Gastrocnemius medialis (tissue), 4 donors: Measurements from ENCODE around the gene FBLIM1. TPM values are rescaled to one million over a fixed set of nuclear protein-coding genes. Genes with fewer than 3 reads are reported as not detected.

Experiments used
- ATAC-seq, 2 donors: fragments of 150-250 bp; one replicate each; pipeline ENCODE4 v1.9.1; 2016
- DNase-seq, 2 donors: peaks; one replicate each; pipeline ENCODE4 v3.0.0-alpha.2; 2019
- H3K27ac ChIP-seq, 4 donors: fragments of 200-600 bp; sonication (generic); 1 replicate in 1 of 4; 2 replicates in 3 of 4; pipeline ENCODE4 v1.5.1; 2016 to 2018; ENCODE audit warnings: mild to moderate bottlenecking in 2 of 4, moderate library complexity in 1 of 4
- H3K27me3 ChIP-seq, 3 donors: fragments of 200-600 bp; sonication (generic) in 2 of 3; 1 replicate in 1 of 3; 2 replicates in 2 of 3; pipeline versions ENCODE4 v1.5.1 to v1.6.0; 2016 to 2019; ENCODE audit warnings: mild to moderate bottlenecking in 1 of 3, moderate library complexity in 1 of 3
- H3K36me3 ChIP-seq, 2 donors: fragments of 200-600 bp; sonication (generic) in 1 of 2; one replicate each; pipeline ENCODE4 v1.5.1; 2017 to 2018
- H3K4me1 ChIP-seq, 2 donors: fragments of 200-600 bp; sonication (generic) in 1 of 2; one replicate each; pipeline ENCODE4 v1.5.1; 2016 to 2017; ENCODE audit warnings: mild to moderate bottlenecking in 2 of 2
- H3K4me3 ChIP-seq, 4 donors: fragments of 200-600 bp; sonication (generic) in 3 of 4; 1 replicate in 1 of 4; 2 replicates in 3 of 4; pipeline ENCODE4 v1.5.1; 2016 to 2019; ENCODE audit warnings: mild to moderate bottlenecking in 2 of 4
- H3K9me3 ChIP-seq, 3 donors: fragments of 200-600 bp; sonication (generic) in 2 of 3; 1 replicate in 1 of 3; 2 replicates in 2 of 3; pipeline ENCODE4 v1.5.1; 2016 to 2019
- POLR2A ChIP-seq, 2 donors: fragments of 450-650 bp; IDR thresholded peaks; one replicate each; pipeline ENCODE4 v1.6.1; 2017; ENCODE audit warnings: antibody characterized with exemption in 2 of 2, mild to moderate bottlenecking in 2 of 2, moderate library complexity in 2 of 2
- in situ Hi-C, 4 donors: fragments of 200-750 bp; cut with MboI; loops; one replicate each; pipeline versions ENCODE4 v1.15.0 to v1.8.0; 2017; ENCODE audit warnings: low sequenced_read_pairs in 4 of 4
- intact Hi-C: fragments of 100-400 bp; cut with DNase I; formaldehyde crosslinking; loops from one replicate; pipeline ENCODE4 v1.15.1; 2023; ENCODE audit warnings: low total_unique reads
- total RNA-seq, 4 donors: library from RNA; depleted of rRNA; stranded (reverse); fragments of >200 nt; gene quantifications; one replicate each; pipeline versions ENCODE4 v1.1.0 to v1.2.3, GENCODE V29; 2016
- TF ChIP-seq, protein P1 (sequence below), 5 experiments: fragments of 450-650 bp in 3 of 5; fragments of 200-600 bp in 2 of 5; sonication (generic) in 2 of 5; IDR thresholded peaks in 4 of 5; conservative IDR thresholded peaks in 1 of 5; 1 replicate in 4 of 5; 2 replicates in 1 of 5; pipeline ENCODE4 v1.5.1; 2016 to 2019; ENCODE audit warnings: antibody characterized with exemption in 5 of 5, mild to moderate bottlenecking in 3 of 5, moderate library complexity in 3 of 5

Gene FBLIM1
- total RNA-seq, 4 donors from 2014 or later = 1.4 to 3.9 (median 3.8) TPM

DNA sequence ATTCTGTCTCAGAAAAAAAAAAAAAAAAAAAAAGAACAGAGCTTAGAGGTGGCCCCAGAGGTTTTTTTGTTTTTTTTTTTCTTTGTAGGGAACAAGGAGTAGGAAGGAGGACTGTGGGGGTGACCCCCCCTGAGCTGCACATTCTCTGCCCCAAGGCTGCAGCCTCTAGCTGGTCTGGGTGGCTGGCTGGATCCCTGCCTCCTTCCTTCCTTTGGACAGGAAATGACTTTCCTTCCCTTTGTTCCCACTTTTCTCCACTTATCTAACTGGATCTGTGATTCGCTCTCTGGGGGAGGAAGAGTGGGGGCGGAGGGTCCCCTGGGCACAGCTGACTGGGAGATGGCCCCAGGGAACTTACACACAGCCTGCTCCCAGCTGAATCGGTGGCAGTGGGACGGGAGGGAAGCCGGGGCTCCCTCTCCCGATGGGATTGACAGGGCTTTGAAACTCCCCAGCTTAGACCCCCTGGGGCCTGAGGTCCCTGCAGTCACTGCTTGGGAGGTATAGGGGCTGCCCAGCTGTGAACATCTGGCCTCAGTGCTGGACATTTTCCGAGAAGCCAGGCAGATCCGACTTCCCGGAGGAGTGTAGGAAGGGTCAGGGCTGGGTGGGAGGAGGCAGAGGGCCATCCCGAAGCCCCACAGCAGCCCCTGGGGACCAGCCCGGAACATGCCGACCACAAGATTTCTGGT lies 2.1 kb downstream of the FBLIM1 start:
- peaks cover 24 to 35% (median 30%) of the 10 kb centered on the region in 3 donors for H3K27me3 ChIP-seq
- H3K36me3 ChIP-seq = no peaks in the 10 kb centered on the region
- peaks cover 0 to 15% of the 10 kb centered on the region in 2 donors for H3K4me1 ChIP-seq
- intact Hi-C loops = no loop called here
- ATAC-seq = no peak
- peak overlapping the region; percentile 24 to 65 (median 52) for H3K27ac ChIP-seq
- no peak overlapping the region for H3K4me3 ChIP-seq
- no peak for DNase-seq
- in situ Hi-C loops = no loop called here
- no peak for TF ChIP-seq POLR2A (IDR thresholded peaks at IDR 0.05)
- TF ChIP-seq, protein P1, sequence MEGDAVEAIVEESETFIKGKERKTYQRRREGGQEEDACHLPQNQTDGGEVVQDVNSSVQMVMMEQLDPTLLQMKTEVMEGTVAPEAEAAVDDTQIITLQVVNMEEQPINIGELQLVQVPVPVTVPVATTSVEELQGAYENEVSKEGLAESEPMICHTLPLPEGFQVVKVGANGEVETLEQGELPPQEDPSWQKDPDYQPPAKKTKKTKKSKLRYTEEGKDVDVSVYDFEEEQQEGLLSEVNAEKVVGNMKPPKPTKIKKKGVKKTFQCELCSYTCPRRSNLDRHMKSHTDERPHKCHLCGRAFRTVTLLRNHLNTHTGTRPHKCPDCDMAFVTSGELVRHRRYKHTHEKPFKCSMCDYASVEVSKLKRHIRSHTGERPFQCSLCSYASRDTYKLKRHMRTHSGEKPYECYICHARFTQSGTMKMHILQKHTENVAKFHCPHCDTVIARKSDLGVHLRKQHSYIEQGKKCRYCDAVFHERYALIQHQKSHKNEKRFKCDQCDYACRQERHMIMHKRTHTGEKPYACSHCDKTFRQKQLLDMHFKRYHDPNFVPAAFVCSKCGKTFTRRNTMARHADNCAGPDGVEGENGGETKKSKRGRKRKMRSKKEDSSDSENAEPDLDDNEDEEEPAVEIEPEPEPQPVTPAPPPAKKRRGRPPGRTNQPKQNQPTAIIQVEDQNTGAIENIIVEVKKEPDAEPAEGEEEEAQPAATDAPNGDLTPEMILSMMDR (IDR thresholded peaks at IDR 0.05 in 4 of 5, conservative IDR thresholded peaks at IDR 0.05 in 1 of 5) = no peak
- H3K9me3 ChIP-seq = no peaks in the 10 kb centered on the region

DNA sequence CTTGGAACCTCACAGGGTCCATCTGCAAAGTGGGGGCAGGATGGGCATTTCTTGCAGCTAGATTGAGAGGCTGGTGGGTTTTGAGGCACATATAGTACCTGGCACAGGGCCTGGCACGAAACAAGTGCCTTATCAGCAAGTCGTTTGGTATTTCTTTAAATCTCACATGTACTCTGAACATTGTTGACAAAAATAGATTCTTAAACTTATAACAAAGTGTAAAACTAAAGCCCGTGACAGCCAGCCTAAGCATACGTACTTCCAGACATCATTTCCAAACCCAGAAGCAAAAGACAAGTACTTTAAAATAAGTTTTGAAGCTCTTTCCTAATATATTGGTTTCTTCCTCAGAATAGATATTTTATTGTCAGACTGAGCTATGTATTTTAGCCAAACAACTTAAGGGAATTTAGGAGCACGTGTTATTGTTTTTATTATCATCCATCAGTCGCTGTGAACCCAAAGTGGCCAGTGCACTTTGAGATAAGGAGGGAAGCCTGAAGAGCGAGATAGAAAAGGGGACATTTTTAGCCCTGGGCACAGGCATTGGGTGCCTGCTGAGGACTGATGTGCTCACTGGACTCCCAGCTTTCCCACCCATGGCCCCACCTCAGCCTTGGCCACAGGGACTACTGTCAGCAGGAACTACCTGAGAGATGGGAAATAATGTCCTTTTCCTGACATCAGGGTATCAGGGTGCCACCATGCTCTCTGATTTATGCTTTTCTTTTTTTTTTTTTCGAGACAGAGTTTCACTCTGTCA lies 3.0 kb downstream of the FBLIM1 start:
- Histone ChIP-seq H3K9me3 (no peaks in the 10 kb centered on the region), H3K4me3 (no peak overlapping the region), H3K27ac (peak overlapping the region; percentile 24 to 54 (median 39)), H3K27me3 (peaks cover 24 to 35% (median 30%) of the 10 kb centered on the region in 3 donors), H3K36me3 (no peaks in the 10 kb centered on the region), H3K4me1 (peaks cover 0 to 15% of the 10 kb centered on the region in 2 donors)
- TF ChIP-seq, protein P1 (IDR thresholded peaks at IDR 0.05 in 4 of 5, conservative IDR thresholded peaks at IDR 0.05 in 1 of 5) = no peak
- no peak for TF ChIP-seq POLR2A (IDR thresholded peaks at IDR 0.05)
- ATAC-seq = no peak
- in situ Hi-C loops = no loop called here
- intact Hi-C loops = no loop called here
- DNase-seq = no peak

DNA sequence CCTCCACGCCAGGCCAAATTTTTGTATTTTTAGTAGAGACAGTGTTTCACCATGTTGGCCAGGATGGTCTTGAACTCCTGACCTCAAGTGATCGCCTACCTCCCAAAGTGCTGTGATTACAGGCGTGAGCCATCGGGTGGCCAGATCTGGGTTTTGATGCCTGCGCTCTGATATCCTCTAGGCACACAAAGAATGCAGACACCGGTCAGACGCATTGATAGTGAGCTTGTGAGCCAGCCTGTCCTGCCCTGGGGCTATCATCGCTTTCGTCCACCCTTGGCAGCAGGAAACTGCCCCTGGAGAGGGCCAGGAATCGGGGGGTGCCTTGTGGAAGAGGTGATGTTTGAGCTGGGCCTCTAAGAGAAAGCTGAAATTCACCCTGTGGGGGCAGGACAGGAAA lies 4.0 kb downstream of the FBLIM1 start:
- H3K27me3 ChIP-seq = peaks cover 24 to 33% (median 27%) of the 10 kb centered on the region in 3 donors
- TF ChIP-seq, protein P1 (IDR thresholded peaks at IDR 0.05 in 4 of 5, conservative IDR thresholded peaks at IDR 0.05 in 1 of 5) = no peak
- TF ChIP-seq POLR2A (IDR thresholded peaks at IDR 0.05) = no peak
- no peak overlapping the region for H3K4me3 ChIP-seq
- intact Hi-C loops (no loop called here), in situ Hi-C loops (no loop called here)
- peaks cover 0 to 15% of the 10 kb centered on the region in 2 donors for H3K4me1 ChIP-seq
- H3K36me3 ChIP-seq = no peaks in the 10 kb centered on the region
- ATAC-seq (no peak), DNase-seq (no peak)
- H3K27ac ChIP-seq = no peak overlapping the region
- no peaks in the 10 kb centered on the region for H3K9me3 ChIP-seq

DNA sequence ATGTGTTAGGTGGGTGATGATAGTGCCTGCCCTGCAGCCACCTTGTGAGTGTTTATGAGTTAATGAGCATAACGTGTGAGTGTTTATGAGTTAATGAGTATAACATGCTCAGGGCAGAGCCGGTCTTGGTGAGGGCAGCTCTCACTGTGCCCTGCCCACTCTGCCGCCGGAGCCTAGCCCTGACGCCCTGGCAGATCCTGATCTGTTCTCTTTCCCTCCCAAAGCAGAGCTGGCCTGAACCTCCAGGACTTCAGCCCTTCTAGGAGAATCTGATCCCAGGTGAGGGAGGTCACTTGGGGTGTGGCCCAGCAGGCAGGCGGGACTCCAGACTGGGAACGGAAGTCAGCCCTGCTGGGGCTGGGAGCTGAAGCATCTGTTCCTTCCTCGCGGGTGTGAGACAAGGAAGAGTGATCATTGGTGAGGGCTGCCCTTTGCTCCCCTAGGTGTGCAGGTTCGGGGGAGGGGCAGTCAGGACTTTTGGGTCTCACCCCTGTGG lies 5.7 kb downstream of the FBLIM1 start:
- intact Hi-C loops = no loop called here
- DNase-seq = no peak
- ATAC-seq = no peak
- H3K4me1 ChIP-seq = peaks cover 0 to 4% of the 10 kb centered on the region in 2 donors
- H3K4me3 ChIP-seq = no peak overlapping the region
- in situ Hi-C loops = no loop called here
- no peaks in the 10 kb centered on the region for H3K9me3 ChIP-seq
- H3K27ac ChIP-seq = no peak overlapping the region
- TF ChIP-seq POLR2A (IDR thresholded peaks at IDR 0.05) = no peak
- TF ChIP-seq, protein P1 (IDR thresholded peaks at IDR 0.05 in 4 of 5, conservative IDR thresholded peaks at IDR 0.05 in 1 of 5) = no peak
- no peaks in the 10 kb centered on the region for H3K36me3 ChIP-seq
- peaks cover 13 to 18% (median 15%) of the 10 kb centered on the region in 3 donors for H3K27me3 ChIP-seq
